BE2C (cell line): ENCODE data around the gene DHX16.
A peak's percentile ranks its signal among the peaks of the same experiment; 100 is the strongest.

Experiments
- DNase-seq: peaks from one replicate; pipeline ENCODE4 v3.0.0-alpha.2; 2020
- H3K27me3 ChIP-seq: fragments of 250-450 bp; sonication (Bioruptor Pico); 2 replicates; pipeline ENCODE4 v1.5.1; 2020; ENCODE audit warnings: mild to moderate bottlenecking
- H3K36me3 ChIP-seq: fragments of 250-450 bp; sonication (Bioruptor Pico); 2 replicates; pipeline ENCODE4 v1.5.1; 2020; ENCODE audit warnings: mild to moderate bottlenecking
- H3K4me1 ChIP-seq: fragments of 250-450 bp; sonication (Bioruptor Pico); 2 replicates; pipeline ENCODE4 v1.5.1; 2020
- H3K4me3 ChIP-seq: 2 replicates; pipeline ENCODE4 v1.5.1; 2011; ENCODE audit warnings: low read depth, low read length
- H3K9me3 ChIP-seq: fragments of 250-450 bp; sonication (Bioruptor Pico); 2 replicates; pipeline ENCODE4 v1.5.1; 2020
- TF ChIP-seq, protein P1 (sequence below): IDR thresholded peaks from 2 replicates; pipeline ENCODE4 v1.5.1; 2012; ENCODE audit warnings: mild to moderate bottlenecking, low read depth, low read length

DHX16 gene

GRCh38 chr6:30643656-30644055 is 29.1 kb downstream of the DHX16 start:
- Histone ChIP-seq H3K9me3 (no peaks in the 10 kb centered on the region), H3K4me3 (no peak overlapping the region), H3K4me1 (no peaks in the 10 kb centered on the region; the same call in 1 of the 2 replicates), H3K36me3 (no peaks in the 10 kb centered on the region; the same call in 1 of the 2 replicates), H3K27me3 (no peaks in the 10 kb centered on the region)
- DNase-seq = no peak
- TF ChIP-seq, protein P1, sequence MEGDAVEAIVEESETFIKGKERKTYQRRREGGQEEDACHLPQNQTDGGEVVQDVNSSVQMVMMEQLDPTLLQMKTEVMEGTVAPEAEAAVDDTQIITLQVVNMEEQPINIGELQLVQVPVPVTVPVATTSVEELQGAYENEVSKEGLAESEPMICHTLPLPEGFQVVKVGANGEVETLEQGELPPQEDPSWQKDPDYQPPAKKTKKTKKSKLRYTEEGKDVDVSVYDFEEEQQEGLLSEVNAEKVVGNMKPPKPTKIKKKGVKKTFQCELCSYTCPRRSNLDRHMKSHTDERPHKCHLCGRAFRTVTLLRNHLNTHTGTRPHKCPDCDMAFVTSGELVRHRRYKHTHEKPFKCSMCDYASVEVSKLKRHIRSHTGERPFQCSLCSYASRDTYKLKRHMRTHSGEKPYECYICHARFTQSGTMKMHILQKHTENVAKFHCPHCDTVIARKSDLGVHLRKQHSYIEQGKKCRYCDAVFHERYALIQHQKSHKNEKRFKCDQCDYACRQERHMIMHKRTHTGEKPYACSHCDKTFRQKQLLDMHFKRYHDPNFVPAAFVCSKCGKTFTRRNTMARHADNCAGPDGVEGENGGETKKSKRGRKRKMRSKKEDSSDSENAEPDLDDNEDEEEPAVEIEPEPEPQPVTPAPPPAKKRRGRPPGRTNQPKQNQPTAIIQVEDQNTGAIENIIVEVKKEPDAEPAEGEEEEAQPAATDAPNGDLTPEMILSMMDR = no peak

GRCh38 chr6:30641048-30641447 is 31.8 kb downstream of the DHX16 start:
- Histone ChIP-seq H3K27me3 (no peaks in the 10 kb centered on the region), H3K36me3 (no peaks in the 10 kb centered on the region; the same call in 1 of the 2 replicates), H3K9me3 (no peaks in the 10 kb centered on the region), H3K4me3 (no peak overlapping the region), H3K4me1 (no peaks in the 10 kb centered on the region)
- TF ChIP-seq, protein P1 = no peak
- DNase-seq = no peak

DNA sequence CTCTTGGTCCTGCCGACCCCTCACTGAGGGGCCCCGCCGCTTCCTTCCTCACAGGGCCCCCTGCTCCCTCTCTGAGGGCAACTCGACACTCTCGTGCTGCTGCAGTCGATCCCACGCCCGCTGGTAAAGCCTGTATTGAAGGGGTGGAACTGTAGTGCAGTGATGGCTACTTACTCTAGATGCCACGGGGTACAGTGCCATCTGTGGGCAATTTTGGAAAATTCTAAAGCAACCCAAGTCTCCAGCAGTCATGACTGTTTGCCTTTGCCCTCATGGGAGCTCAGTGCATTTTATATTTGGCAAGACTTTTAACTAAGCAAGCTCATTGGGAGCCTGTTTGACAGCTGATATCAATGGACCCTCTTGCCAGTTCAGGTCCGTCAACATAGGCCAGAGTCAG is 32.3 kb downstream of the DHX16 start:
- Histone ChIP-seq H3K9me3 (no peaks in the 10 kb centered on the region), H3K4me1 (no peaks in the 10 kb centered on the region), H3K4me3 (no peak overlapping the region), H3K36me3 (no peaks in the 10 kb centered on the region; the same call in 1 of the 2 replicates), H3K27me3 (no peaks in the 10 kb centered on the region)
- DNase-seq = no peak
- TF ChIP-seq, protein P1 = no peak

GRCh38 chr6:30635834-30636233 is 37.0 kb downstream of the DHX16 start:
- no peak for DNase-seq
- H3K4me3 ChIP-seq = no peak overlapping the region
- no peaks in the 10 kb centered on the region for H3K9me3 ChIP-seq
- TF ChIP-seq, protein P1 = no peak
- no peaks in the 10 kb centered on the region for H3K4me1 ChIP-seq
- H3K36me3 ChIP-seq = no peaks in the 10 kb centered on the region; the same call in 1 of the 2 replicates
- H3K27me3 ChIP-seq = no peaks in the 10 kb centered on the region

DNA sequence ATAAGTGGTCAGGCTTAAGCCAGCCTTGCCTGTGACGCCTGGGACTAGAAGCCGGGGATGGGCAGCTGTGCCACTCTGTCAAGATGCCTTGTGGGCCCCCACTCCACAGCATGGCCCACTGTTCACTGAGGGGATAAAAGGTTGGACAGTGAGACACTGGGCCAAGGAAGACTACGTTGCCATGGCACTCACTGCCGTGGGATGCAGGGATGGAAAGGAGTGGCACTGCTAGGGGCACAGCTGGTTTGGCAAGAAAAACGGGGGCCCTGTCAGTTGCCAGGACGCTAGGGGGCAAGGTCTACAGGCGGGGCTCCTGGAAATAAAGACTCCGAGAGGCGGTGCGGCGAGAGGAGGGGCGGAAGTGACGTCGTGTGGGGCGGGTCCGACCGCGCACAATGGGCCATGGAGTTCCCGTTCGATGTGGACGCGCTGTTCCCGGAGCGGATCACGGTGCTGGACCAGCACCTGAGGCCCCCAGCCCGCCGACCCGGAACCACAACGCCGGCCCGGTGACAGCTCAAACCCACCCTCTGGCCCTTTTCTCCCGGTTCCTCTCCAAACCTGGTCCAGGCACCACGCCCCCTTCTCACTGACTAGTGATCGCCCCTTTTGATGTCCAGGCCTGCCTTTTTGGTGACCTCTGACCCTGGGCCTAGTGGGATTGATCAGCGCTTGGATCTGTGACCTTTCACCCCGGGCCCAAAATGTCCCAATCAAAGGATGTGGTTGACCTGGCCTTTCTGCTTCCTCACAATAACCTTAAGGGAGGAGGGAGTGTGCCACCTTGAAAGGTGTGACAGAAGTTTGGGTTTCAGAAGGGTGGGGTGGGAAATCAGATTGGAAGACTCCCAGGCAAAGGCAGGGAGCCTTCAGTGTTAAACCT is 46.1 kb downstream of the DHX16 start, which contains the start of gene ATAT1:
TSS of gene ATAT1 (plus strand) at position 391 of the 883 bp plus-strand sequence.
- TF ChIP-seq, protein P1 = peak; percentile 47
- Histone ChIP-seq H3K27me3 (no peaks in the 10 kb centered on the region), H3K9me3 (no peaks in the 10 kb centered on the region), H3K4me3 (peak within 1 kb of the TSS; percentile 88), H3K36me3 (peaks cover 22% of the 10 kb centered on the region), H3K4me1 (no peaks in the 10 kb centered on the region)
- DNase-seq = peak; percentile 83

GRCh38 chr6:30625511-30625910 is 47.3 kb downstream of the DHX16 start:
- Histone ChIP-seq H3K27me3 (no peaks in the 10 kb centered on the region), H3K4me1 (no peaks in the 10 kb centered on the region), H3K4me3 (no peak overlapping the region), H3K36me3 (peaks cover 33% of the 10 kb centered on the region), H3K9me3 (no peaks in the 10 kb centered on the region)
- no peak for DNase-seq
- TF ChIP-seq, protein P1 = no peak
